GM10248 (cell line): ENCODE measurements around the gene GJA8.
"Not testable (repeated sequence)": the region's sequence is repeated elsewhere in the genome, so short reads cannot be mapped to it uniquely, and the experiment has no call there.

Experiments
- CTCF ChIA-PET: fragments of 300-600 bp; sonication (Branson Sonifier 250); formaldehyde crosslinking; extraction: SDS; loops from one replicate; lab custom pipeline; 2021; ENCODE audit warnings: antibody characterized with exemption; lab: Yijun Ruan, JAX
- POLR2A ChIA-PET: fragments of 350-650 bp; sonication (Branson Sonifier 250); formaldehyde crosslinking; extraction: SDS; loops from one replicate; lab custom pipeline; 2020; ENCODE audit warnings: antibody characterized with exemption; lab: Yijun Ruan, JAX
- DNase-seq: peaks from one replicate; pipeline ENCODE4 v3.0.0; 2012; ENCODE audit errors: extremely low spot score
- TF ChIP-seq, protein P1 (sequence below): IDR thresholded peaks from 2 replicates; pipeline ENCODE4 v1.5.1; 2012; ENCODE audit warnings: mild to moderate bottlenecking, low read depth; ENCODE audit errors: extremely low read depth, missing control alignments, control extremely low read depth

The GJA8 gene

GRCh38 chr1:147924813-147925212 lies 22.2 kb downstream of the GJA8 start:
- no peak for DNase-seq
- ChIA-PET POLR2A (no interaction called here), CTCF (interaction anchor here (1.0 kb wide), 1 partner anchor 32 kb away, joined by 4 read pairs; no protein-coding TSS in a partner anchor)
- TF ChIP-seq, protein P1, sequence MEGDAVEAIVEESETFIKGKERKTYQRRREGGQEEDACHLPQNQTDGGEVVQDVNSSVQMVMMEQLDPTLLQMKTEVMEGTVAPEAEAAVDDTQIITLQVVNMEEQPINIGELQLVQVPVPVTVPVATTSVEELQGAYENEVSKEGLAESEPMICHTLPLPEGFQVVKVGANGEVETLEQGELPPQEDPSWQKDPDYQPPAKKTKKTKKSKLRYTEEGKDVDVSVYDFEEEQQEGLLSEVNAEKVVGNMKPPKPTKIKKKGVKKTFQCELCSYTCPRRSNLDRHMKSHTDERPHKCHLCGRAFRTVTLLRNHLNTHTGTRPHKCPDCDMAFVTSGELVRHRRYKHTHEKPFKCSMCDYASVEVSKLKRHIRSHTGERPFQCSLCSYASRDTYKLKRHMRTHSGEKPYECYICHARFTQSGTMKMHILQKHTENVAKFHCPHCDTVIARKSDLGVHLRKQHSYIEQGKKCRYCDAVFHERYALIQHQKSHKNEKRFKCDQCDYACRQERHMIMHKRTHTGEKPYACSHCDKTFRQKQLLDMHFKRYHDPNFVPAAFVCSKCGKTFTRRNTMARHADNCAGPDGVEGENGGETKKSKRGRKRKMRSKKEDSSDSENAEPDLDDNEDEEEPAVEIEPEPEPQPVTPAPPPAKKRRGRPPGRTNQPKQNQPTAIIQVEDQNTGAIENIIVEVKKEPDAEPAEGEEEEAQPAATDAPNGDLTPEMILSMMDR = no peak

GRCh38 chr1:147927215-147927614 lies 24.6 kb downstream of the GJA8 start:
- POLR2A ChIA-PET, DNase-seq, CTCF ChIA-PET: not testable (repeated sequence)

GRCh38 chr1:147927689-147928088 lies 25.1 kb downstream of the GJA8 start:
- CTCF ChIA-PET, POLR2A ChIA-PET, DNase-seq: not testable (repeated sequence)

DNA sequence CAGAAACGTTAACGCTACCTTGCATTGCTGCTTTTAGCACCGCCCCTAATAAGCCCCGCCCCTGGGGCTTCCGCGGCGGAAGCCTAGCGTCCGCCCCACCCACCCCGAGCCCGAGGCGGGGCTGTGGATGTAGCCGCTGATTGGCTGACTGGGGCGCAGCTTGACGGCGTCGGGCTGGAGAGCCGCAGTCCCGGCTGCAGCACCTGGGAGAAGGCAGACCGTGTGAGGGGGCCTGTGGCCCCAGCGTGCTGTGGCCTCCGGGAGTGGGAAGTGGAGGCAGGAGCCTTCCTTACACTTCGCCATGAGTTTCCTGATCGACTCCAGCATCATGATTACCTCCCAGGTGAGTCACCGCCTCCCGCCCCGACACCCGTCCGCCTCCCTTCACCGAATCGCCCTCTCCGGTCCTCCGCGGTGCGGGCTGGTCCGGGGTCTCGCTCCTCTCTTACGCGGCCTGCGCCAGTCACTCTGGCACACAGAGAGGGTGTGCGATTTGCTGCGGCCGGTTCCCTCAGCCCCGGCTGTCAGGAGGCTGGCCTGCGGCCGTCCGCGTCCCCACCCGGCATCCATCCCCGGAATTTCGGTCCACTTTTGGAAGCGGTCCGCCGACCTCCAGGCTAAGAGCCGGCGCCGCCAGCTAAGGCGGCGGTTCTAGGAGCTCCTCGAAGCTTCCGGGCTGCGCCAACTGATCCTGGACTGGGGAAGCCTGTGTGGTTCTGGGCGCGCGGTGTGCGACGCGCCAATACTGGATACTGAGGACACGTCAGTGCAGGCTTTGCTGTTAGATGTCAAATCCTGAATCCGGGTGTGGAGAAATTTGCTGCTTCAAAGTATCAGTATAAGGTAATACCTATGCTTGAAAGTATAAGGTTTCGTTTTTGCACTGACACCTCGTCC lies 25.9 kb downstream of the GJA8 start, which contains the start of gene GPR89B:
Gene GPR89B (plus strand): TSS at position 185 of the 897 bp plus-strand sequence. CDS start 117 bp downstream, at position 302.
- DNase-seq = peak; percentile 89
- POLR2A ChIA-PET, CTCF ChIA-PET: not testable (repeated sequence)

DNA sequence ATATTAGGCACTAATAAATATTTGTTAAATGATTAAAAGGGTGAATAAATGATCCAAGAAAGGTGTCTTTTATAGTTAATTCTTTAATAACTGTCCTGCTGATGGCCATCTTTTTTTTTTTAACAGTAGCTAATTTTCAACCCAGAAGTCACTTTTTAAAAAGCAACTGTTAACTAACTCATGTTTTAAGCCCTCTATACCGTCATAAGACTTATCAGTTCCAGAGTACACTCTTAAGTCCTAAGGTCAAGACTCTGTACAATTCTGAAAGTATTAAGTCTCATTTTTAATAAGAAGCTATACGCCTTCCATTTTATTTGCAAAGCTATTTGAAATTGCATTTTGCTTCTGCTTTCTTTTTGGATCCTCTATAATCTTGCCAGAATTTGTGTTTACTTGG lies 28.5 kb downstream of the GJA8 start:
- POLR2A ChIA-PET, CTCF ChIA-PET, DNase-seq: not testable (repeated sequence)

GRCh38 chr1:147935296-147935695 lies 32.7 kb downstream of the GJA8 start:
- DNase-seq, POLR2A ChIA-PET, CTCF ChIA-PET: not testable (repeated sequence)

GRCh38 chr1:147940456-147940855 lies 37.9 kb downstream of the GJA8 start:
- POLR2A ChIA-PET, CTCF ChIA-PET, DNase-seq: not testable (repeated sequence)

- CTCF ChIA-PET, POLR2A ChIA-PET, DNase-seq: not testable (repeated sequence)
These were observed 40.0 kb downstream of the GJA8 start for GRCh38 chr1:147942563-147942962.

- POLR2A ChIA-PET, DNase-seq, CTCF ChIA-PET: not testable (repeated sequence)
These were observed 46.9 kb downstream of the GJA8 start for GRCh38 chr1:147949517-147949916.
